Smooth muscle cell of the brain vasculature (primary cell): ENCODE data around the gene KIAA1210.
"Not testable (repeated sequence)": the region's sequence is repeated elsewhere in the genome, so short reads cannot be mapped to it uniquely, and the experiment has no call there.

ENCODE experiments used
- DNase-seq: peaks from one replicate; pipeline ENCODE4 v3.0.0-alpha.2; 2012; ENCODE audit warnings: low read depth, low spot score

KIAA1210 gene

DNA sequence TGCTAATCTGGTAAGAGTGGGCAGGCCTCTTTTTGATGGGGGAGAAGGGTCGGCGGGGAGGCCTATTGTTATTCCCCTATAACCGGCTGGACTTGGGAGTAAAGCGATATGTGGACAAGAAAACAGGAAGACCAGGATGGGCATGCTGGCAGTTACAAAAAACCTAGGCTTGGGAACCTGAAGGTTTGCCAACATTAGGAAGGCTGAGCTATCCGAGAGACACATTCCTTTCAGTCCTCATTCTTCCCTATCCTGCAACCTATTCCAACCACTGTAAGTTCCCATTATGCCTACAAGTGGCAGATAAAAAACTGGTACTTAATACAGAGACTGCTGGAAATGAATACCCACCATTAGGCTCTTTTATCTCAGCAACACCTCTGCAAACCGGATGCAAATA, 87.2 kb downstream of the KIAA1210 start:
- DNase-seq: no peak

- no peak for DNase-seq
These were observed 91.2 kb downstream of the KIAA1210 start for GRCh38 chrX:119036107-119037029.

DNA sequence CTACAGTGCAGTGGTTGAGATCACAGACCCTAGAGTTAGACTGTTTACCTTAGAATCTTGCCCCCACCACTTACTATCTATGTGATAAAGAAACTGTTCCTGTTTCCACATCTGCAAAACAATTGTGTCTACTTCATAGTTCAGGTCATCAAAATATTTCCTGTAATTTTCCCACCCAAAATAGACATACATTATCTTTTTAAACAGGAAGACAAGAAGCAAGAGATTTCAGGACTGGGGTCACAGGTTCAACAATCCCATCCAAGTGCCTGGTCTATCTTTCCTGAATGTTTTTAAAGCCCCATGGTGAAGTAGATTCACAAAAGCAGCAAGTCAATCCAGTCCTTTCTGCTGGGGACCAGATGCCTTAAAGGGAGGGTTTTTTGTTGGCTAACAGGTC, 96.6 kb downstream of the KIAA1210 start:
- DNase-seq: no peak

DNA sequence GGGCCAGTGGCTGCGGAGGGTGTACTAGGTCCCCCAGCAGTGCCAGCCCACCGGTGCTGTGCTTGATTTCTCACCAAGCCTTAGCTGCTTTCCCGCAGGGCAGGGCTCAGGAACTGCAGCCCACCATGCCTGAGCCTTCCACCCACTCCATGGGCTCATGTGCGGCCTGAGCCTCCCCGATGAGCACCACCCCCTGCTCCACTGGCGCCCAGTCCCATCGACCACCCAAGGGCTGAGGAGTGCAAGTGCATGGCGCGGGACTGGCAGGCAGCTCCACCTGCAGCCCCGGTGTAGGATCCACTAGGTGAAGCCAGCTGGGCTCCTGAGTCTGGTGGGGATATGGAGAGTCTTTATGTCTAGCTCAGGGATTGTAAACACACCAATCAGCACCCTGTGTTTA, 98.0 kb downstream of the KIAA1210 start:
- not testable (repeated sequence) for DNase-seq

GRCh38 chrX:119028733-119029330, 98.8 kb downstream of the KIAA1210 start:
- no peak for DNase-seq
